Lower leg skin (tissue), 3 donors: ENCODE results near the gene ZMYND8.

ENCODE experiments used
- CTCF ChIP-seq, 3 donors: fragments of 450-650 bp; IDR thresholded peaks; one replicate each; pipeline ENCODE4 v1.5.1; 2016; ENCODE audit warnings: antibody characterized with exemption in 3 of 3, mild to moderate bottlenecking in 3 of 3, moderate library complexity in 2 of 3
- POLR2A ChIP-seq, 2 donors: fragments of 450-650 bp; IDR thresholded peaks; one replicate each; pipeline ENCODE4 v1.6.1; 2016 to 2017; ENCODE audit warnings: antibody characterized with exemption in 2 of 2, mild to moderate bottlenecking in 1 of 2, moderate library complexity in 1 of 2

- TF ChIP-seq CTCF (IDR thresholded peaks at IDR 0.05) (no peak), POLR2A (IDR thresholded peaks at IDR 0.05) (no peak)
Measured at GRCh38 chr20:47356220-47356525, 326 bp downstream of the ZMYND8 start.
